Bronchus fibroblast of lung (primary cell): ENCODE results near the gene RASD2. TPM values are rescaled to one million over a fixed set of nuclear protein-coding genes. Genes with fewer than 3 reads are reported as not detected.

Source experiments
- total RNA-seq: library from RNA; depleted of rRNA; stranded (reverse); fragments of >200 nt; gene quantifications from 2 replicates; pipeline ENCODE4 v1.2.3, GENCODE V29; 2015

RASD2 gene
- total RNA-seq: not detected in 2 replicates

GRCh38 chr22:35540595-35541253 lies at the start of gene RASD2:
Gene RASD2, plus strand, starts transcription at chr22:35540831. Its CDS starts 5,979 bp downstream, at chr22:35546810.

Other genes starting within 250 kb of the RASD2 start
- 23.9 and 34.6 TPM in 2 replicates for gene TOM1, start 240.9 kb upstream of the RASD2 start, total RNA-seq
- 12.5 and 17.0 TPM in 2 replicates for gene HMOX1, start 159.7 kb upstream of the RASD2 start, total RNA-seq
- 117 and 118 TPM in 2 replicates for gene MCM5, start 140.7 kb upstream of the RASD2 start, total RNA-seq
- gene MB, start 76.5 kb downstream of the RASD2 start, total RNA-seq: not detected in 2 replicates
- gene APOL6, start 107.6 kb downstream of the RASD2 start, total RNA-seq: 4.3 and 5.0 TPM in 2 replicates
- not detected in 2 replicates for gene APOL5, start 177.0 kb downstream of the RASD2 start, total RNA-seq